Cardiac septum (tissue), 1 donor: ENCODE measurements around the gene PURB. TPM values are rescaled to one million over a fixed set of nuclear protein-coding genes. Genes with fewer than 3 reads are reported as not detected.
A peak's percentile ranks its signal among the peaks of the same experiment; 100 is the strongest.
"Not testable (repeated sequence)": the region's sequence is repeated elsewhere in the genome, so short reads cannot be mapped to it uniquely, and the experiment has no call there.

Experiments
- DNase-seq: peaks from one replicate; pipeline ENCODE4 v3.0.0-alpha.2; 2020; ENCODE audit warnings: low spot score
- intact Hi-C: fragments of 100-400 bp; cut with DNase I; formaldehyde crosslinking; loops from one replicate; pipeline ENCODE4 v1.14.0; 2022
- total RNA-seq: library from RNA; stranded (reverse); fragmentation: NEBNext Ultra II Directional; extraction: Animal tissue kit (Norgen Biotek cat#: 25700); gene quantifications from one replicate; pipeline ENCODE4 v1.2.1, GENCODE V29; 2021
- donor health status: DM: no; HTN: no; CAD: no.

The PURB gene
- total RNA-seq, 1 donor from 2014 or later = 19.1 TPM

GRCh38 chr7:44894888-44895580, 9.7 kb upstream of the PURB start:
- DNase-seq = no peak
- intact Hi-C loops = no loop called here

DNA sequence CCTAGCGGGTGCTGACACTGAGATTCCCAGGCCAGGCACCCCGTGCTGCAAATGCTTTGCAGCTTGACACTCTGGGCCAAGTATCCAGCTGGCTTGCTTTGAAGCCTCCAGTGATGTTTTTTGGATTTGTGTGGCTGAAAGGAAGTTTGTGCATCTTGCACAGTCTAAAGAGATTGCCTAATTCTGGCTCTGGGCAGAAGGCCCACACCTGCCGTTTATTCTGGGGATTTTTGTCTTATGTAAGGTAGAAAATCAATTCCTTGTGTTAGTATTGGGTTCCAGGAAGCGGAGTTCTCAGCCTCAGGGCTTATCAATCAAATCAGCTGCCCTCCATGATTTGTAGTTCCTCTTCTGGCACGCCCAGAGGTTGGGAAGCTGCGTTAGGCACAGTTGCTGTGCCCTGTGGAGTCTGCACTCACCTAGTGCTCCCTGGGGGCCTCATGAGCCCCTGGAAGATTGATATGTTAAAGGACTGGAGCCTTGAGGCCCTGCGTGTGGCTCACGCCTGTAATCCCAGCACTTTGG, 8.4 kb upstream of the PURB start:
- intact Hi-C loops = no loop called here

DNA sequence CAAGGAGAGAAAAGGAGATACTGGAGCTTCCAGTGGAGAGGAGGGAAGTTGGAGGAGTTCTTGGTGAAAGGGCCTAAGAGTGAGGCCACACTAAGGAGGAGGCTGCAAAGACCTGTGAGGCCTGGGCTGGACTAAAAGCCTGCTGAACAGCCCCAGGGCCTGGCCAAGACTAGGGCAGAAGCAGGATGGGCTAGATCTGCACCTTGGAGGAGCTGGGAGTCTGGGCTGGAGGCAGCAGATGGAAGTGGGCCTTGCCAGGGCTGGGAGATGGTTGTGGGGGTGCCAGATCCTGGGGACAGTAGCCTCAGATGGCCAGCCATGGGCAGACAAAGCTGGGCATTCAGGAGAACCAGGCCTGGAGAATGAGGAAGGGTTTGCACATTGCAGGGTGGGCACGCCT, 6.5 kb upstream of the PURB start:
- intact Hi-C loops = no loop called here

More for the DNA sequence above, 8.4 kb upstream of the PURB start:
- no peak for DNase-seq

GRCh38 chr7:44891372-44891771, 6.0 kb upstream of the PURB start:
- no peak for DNase-seq
- intact Hi-C loops = no loop called here

More for the DNA sequence above, 6.5 kb upstream of the PURB start:
- no peak for DNase-seq

- intact Hi-C loops = loop anchor here (5.0 kb wide), 1 partner anchor 108 kb away; no protein-coding TSS in a partner anchor
- no peak for DNase-seq
Observed at GRCh38 chr7:44889086-44889781, 3.9 kb upstream of the PURB start.

GRCh38 chr7:44887293-44887692, 2.0 kb upstream of the PURB start:
- intact Hi-C loops = loop anchor here (5.0 kb wide), 1 partner anchor 110 kb away; no protein-coding TSS in a partner anchor
- DNase-seq = no peak

DNA sequence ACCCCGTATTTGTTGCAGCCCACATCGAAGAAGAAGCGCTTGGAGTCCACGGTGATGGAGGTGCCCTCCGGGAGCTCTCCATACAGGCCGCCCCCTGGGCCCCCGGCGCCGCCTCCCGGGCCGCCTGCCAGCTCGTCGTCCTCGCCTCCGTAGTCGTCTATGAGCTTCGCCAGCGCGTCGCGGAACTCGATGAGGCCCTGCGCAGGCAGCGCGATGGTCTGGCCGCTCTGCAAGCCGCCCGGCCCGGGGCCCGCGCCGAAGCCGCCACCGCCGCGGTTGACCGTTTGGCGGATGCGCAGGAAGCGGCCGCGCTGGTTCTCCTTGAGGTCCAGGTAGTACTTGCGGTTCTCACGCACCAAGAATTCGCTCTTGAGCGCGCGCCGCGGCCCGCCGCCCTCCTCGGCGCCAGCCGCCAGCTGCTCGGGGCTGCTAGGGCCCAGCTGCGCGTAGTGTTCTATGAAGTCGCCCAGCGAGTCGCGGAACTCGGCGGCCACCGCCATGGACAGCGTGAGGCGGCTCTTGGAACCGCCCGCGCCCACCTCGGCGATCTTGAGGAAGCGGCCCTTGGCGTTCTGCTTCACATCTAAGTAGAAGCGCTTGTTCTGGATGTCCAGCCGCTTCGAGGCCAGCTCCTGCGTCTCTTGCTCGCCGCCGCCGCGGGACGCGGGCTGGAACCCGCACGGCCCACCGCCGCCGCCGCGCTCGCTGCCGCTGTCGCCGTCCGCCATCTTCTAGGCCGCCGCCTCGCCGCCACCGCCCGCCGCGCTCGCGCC, 523 bp downstream of the PURB start:
- peak; percentile 78 for DNase-seq
- intact Hi-C loops = loop anchor here (2.0 to 5.0 kb wide), 2 partner anchors 34 to 112 kb away; no protein-coding TSS in a partner anchor

DNA sequence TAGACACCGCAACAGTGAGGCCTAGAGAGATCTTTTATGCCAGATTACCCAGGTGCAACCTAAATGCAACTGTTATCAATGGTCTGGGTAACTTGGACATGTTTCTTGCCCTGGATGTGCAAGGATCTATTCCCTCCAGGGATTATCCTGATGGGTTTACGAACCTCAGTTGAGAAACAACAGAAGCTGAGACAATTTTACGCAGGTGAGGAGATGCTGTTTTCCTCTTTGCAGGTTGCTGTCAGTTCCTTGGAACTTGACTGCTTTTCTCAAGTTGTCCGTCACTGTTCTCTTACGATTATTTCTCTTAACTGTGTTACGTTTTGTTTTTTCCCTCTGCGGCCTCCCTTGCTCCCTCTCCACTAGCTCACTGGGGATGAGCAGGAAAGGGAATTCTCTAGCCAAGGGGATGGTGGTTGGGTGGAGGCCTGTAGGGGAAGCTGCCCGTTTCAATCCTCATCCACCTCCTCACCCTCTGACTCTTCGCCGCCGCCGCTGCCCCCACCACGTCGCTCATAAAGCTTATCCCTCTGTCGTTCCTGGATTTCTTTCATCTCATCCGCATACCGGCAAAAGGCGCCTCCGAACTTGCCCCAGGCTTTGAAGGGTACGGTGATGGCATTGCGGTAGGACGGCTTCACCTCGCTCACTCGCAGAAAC, 1.2 kb downstream of the PURB start:
- intact Hi-C loops = loop anchor here (2.0 kb wide), 1 partner anchor 33 kb away; no protein-coding TSS in a partner anchor
- DNase-seq = no peak

DNA sequence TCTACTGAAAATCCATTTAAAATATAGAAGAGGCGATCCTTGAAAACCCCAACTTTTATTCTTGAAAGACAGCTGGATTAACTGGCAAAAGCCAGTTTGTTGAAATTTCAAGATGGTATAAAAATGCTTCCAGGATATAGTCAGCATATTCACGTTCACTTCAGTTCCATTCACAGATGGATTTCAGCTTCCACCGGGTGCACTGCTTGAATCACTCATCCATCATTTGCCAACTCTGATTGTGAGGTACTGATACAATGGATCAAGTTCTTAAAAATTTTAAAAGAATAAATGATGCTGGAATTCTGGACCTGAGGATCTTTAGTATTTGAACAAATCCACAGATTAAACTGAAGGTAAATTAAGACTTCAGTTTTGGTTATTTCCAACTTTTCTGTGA, 2.4 kb downstream of the PURB start:
- DNase-seq = no peak
- intact Hi-C loops = no loop called here

DNA sequence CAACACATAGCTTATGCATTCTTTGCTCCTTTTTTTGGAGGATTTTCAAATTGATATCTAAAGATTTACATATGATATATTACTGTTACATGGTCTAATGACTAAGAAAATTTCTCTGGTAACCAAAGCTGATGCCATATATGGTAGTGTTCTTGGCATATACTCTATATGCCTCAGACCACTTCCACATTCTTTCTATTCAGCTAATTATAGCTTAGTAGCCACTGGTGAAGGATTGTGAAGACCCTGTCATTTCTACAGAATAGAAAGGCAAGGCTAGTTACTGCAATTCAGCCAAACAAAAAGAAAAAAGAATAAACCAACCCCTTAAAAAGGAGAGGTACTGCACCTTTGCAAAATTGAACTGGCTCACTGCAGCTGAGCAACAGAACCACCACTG, 3.7 kb downstream of the PURB start:
- intact Hi-C loops = no loop called here
- no peak for DNase-seq

GRCh38 chr7:44881066-44881600, 4.2 kb downstream of the PURB start:
- DNase-seq = no peak
- intact Hi-C loops = no loop called here

- no peak for DNase-seq
- intact Hi-C loops = no loop called here
Observed at GRCh38 chr7:44880317-44881018, 4.9 kb downstream of the PURB start.

- intact Hi-C loops = no loop called here
- no peak for DNase-seq
Observed at GRCh38 chr7:44876393-44876792, 8.9 kb downstream of the PURB start.

GRCh38 chr7:44875241-44875640, 10.1 kb downstream of the PURB start:
- DNase-seq = no peak
- intact Hi-C loops = no loop called here

DNA sequence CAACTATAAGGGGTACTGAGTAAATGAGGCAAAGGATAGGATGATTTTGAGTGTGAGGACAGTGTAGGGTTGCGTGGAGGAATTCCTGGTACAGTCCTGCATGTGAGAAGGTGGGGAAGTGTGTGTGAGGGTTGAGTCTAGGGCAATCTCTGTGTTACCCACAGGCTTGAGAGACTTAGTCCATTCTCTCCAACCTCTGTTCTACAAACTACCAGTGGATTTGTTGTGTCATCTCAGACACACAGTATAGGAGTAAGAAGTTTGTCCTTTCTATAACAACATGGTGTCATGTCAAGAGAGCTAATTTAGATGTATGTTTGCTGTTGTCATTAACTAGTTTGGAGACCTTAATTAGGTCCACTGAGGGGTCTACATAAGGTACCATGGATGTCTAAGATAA, 12.5 kb downstream of the PURB start:
- intact Hi-C loops = no loop called here

DNA sequence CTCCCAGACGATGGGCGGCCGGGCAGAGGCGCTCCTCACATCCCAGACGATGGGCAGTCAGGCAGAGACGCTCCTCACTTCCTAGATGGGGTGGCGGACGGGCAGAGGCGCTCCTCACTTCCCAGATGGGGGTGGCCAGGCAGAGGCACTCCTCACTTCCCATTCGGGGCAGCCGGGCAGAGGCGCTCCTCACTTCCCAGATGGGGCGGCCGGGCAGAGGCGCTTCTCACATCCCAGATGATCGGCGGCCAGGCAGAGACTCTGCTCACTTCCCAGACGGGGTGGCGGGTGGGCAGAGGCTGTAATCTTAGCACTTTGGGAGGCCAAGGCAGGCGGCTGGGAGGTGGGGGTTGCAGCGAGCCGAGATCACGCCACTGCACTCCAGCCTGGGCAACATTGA, 13.4 kb downstream of the PURB start:
- DNase-seq, intact Hi-C loops: not testable (repeated sequence)

More for the DNA sequence above, 12.5 kb downstream of the PURB start:
- no peak for DNase-seq

DNA sequence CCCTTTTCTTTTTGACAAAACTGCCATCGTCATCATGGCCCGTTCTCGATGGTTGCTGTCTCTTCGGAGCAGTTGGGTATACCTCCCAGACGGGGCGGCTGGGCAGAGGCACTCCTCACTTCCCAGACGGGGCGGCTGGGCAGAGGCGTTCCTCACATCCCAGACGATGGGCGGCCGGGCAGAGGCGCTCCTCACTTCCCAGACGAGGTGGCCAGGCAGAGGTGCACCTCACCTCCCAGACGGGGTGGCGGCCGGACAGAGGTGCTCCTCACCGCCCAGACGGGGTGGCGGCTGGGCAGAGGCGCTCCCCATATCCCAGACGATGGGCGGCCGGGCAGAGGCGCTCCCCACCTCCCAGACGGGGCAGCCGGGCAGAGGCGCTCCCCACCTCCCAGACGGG, 14.6 kb downstream of the PURB start:
- DNase-seq, intact Hi-C loops: not testable (repeated sequence)

GRCh38 chr7:44870336-44870735, 15.0 kb downstream of the PURB start:
- DNase-seq, intact Hi-C loops: not testable (repeated sequence)
